Measurements from ENCODE around the gene WRNIP1.

DNA sequence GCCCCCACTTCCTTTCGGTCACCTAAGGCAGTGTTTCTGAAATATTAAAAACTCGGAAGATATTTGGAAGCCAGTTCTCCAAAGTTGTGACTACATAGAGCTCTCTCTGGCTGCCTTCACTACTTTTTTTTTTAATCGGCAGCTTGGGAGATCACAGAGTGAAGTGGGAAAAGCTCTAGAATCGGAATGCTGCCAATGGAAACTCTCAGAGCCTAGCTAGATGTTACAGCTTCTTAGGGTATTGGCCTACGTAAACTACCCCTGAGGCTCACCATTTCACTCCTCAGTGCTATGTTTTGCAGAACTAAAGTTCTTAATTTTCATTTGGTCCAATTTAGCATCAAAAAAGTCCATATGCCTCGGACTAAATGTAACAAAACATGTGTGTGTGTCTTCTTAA lies 61.9 kb downstream of the WRNIP1 start:
- TF ChIP-seq, protein P1, sequence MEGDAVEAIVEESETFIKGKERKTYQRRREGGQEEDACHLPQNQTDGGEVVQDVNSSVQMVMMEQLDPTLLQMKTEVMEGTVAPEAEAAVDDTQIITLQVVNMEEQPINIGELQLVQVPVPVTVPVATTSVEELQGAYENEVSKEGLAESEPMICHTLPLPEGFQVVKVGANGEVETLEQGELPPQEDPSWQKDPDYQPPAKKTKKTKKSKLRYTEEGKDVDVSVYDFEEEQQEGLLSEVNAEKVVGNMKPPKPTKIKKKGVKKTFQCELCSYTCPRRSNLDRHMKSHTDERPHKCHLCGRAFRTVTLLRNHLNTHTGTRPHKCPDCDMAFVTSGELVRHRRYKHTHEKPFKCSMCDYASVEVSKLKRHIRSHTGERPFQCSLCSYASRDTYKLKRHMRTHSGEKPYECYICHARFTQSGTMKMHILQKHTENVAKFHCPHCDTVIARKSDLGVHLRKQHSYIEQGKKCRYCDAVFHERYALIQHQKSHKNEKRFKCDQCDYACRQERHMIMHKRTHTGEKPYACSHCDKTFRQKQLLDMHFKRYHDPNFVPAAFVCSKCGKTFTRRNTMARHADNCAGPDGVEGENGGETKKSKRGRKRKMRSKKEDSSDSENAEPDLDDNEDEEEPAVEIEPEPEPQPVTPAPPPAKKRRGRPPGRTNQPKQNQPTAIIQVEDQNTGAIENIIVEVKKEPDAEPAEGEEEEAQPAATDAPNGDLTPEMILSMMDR (IDR thresholded peaks at IDR 0.05) = no peak
- no peak for TF ChIP-seq POLR2A (IDR thresholded peaks at IDR 0.05)

All from esophagus squamous epithelium (tissue), 4 donors.